ENCODE measurements around the gene SDK1.
"Not testable (repeated sequence)": the region's sequence is repeated elsewhere in the genome, so short reads cannot be mapped to it uniquely, and the experiment has no call there.

The SDK1 gene

GRCh38 chr7:4202954-4203353 lies 901.9 kb downstream of the SDK1 start:
- no peak for DNase-seq (ENCODE audit: low read depth in 2 of 2)

- no peak for DNase-seq (ENCODE audit: low read depth in 2 of 2)
These were observed 902.8 kb downstream of the SDK1 start for GRCh38 chr7:4203626-4204512.

GRCh38 chr7:4204513-4205165 lies 903.6 kb downstream of the SDK1 start:
- no peak for DNase-seq (ENCODE audit: low read depth in 2 of 2)

- no peak for DNase-seq (ENCODE audit: low read depth in 2 of 2)
These were observed 904.8 kb downstream of the SDK1 start for GRCh38 chr7:4205828-4206227.

GRCh38 chr7:4207011-4207410 lies 906.0 kb downstream of the SDK1 start:
- no peak for DNase-seq (ENCODE audit: low read depth in 2 of 2)

GRCh38 chr7:4208086-4208485 lies 907.0 kb downstream of the SDK1 start:
- no peak for DNase-seq (ENCODE audit: low read depth in 2 of 2)

- no peak for DNase-seq (ENCODE audit: low read depth in 2 of 2)
These were observed 907.5 kb downstream of the SDK1 start for GRCh38 chr7:4208586-4208985.

GRCh38 chr7:4209126-4209525 lies 908.1 kb downstream of the SDK1 start:
- no peak for DNase-seq (ENCODE audit: low read depth in 2 of 2)

GRCh38 chr7:4209966-4210365 lies 908.9 kb downstream of the SDK1 start:
- no peak for DNase-seq (ENCODE audit: low read depth in 2 of 2)

GRCh38 chr7:4210821-4211220 lies 909.8 kb downstream of the SDK1 start:
- no peak for DNase-seq (ENCODE audit: low read depth in 2 of 2)

GRCh38 chr7:4211261-4211660 lies 910.2 kb downstream of the SDK1 start:
- DNase-seq (ENCODE audit: low read depth in 2 of 2): no peak

GRCh38 chr7:4212376-4212775 lies 911.3 kb downstream of the SDK1 start:
- no peak for DNase-seq (ENCODE audit: low read depth in 2 of 2)

GRCh38 chr7:4214291-4215155 lies 913.5 kb downstream of the SDK1 start:
- DNase-seq (ENCODE audit: low read depth in 2 of 2): no peak

GRCh38 chr7:4215176-4215720 lies 914.2 kb downstream of the SDK1 start:
- DNase-seq (ENCODE audit: low read depth in 2 of 2): no peak

GRCh38 chr7:4216016-4216415 lies 915.0 kb downstream of the SDK1 start:
- no peak for DNase-seq (ENCODE audit: low read depth in 2 of 2)

- not testable (repeated sequence) for DNase-seq (ENCODE audit: low read depth in 2 of 2)
These were observed 916.1 kb downstream of the SDK1 start for GRCh38 chr7:4217126-4217660.

- no peak for DNase-seq (ENCODE audit: low read depth in 2 of 2)
These were observed 917.4 kb downstream of the SDK1 start for GRCh38 chr7:4218481-4218880.

- DNase-seq (ENCODE audit: low read depth in 2 of 2): no peak
These were observed 919.0 kb downstream of the SDK1 start for GRCh38 chr7:4220011-4220410.

- no peak for DNase-seq (ENCODE audit: low read depth in 2 of 2)
These were observed 920.0 kb downstream of the SDK1 start for GRCh38 chr7:4221043-4221442.

- no peak for DNase-seq (ENCODE audit: low read depth in 2 of 2)
These were observed 921.6 kb downstream of the SDK1 start for GRCh38 chr7:4222676-4223075.

- no peak for DNase-seq (ENCODE audit: low read depth in 2 of 2)
These were observed 924.3 kb downstream of the SDK1 start for GRCh38 chr7:4225361-4225771.
